ENCODE measurements around the gene TMEM191C. TPM values are rescaled to one million over a fixed set of nuclear protein-coding genes. Genes with fewer than 3 reads are reported as not detected.
A peak's percentile ranks its signal among the peaks of the same experiment; 100 is the strongest.
"Not testable (repeated sequence)": the region's sequence is repeated elsewhere in the genome, so short reads cannot be mapped to it uniquely, and the experiment has no call there.

TMEM191C gene
- total RNA-seq, 1 donor from 2014 or later = 0.65 TPM

DNA sequence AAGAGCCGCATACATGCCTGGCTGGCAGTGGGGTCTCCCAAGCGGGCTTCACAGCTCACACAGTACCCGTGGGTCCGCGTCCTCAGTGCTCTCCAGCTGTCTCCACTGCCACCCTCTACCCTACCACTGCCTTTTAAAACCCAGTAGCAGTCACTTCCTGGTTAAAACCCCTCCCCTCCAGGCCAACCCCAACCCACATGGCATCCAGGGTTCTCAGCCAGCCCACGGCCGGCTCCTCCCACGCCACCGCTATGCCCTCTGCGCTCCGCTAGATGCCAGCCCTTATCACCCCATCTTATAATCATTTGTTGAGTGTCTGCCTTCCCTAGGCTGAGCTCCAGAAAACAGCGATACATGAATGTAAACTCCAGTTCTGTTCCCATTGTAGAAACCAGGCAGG is 46.9 kb downstream of the TMEM191C start:
- intact Hi-C loops (cut with DNase I); DNase-seq: not testable (repeated sequence)
- peak; percentile 28 for ATAC-seq (ENCODE audit: poor library complexity)

DNA sequence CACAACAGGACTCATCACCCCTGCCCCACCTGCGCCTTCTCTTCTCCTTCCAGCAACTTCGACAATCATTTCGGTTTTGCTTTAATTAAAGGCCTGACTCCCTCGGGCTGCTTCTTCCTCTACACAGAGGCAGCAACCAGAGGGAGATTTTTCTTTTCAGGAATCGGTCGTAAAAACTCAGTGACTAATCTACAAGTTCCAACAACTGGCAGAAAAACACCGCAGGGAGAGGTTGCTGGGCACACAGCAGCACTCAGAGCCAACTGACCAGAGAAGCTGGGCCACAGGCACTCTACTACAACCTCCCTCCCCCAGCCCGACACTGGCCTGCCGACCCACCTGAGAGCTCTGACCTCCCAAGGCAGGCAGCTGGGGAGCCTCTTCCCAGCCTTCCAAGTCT is 48.0 kb downstream of the TMEM191C start:
- ATAC-seq (ENCODE audit: poor library complexity); DNase-seq; intact Hi-C loops (cut with DNase I): not testable (repeated sequence)

DNA sequence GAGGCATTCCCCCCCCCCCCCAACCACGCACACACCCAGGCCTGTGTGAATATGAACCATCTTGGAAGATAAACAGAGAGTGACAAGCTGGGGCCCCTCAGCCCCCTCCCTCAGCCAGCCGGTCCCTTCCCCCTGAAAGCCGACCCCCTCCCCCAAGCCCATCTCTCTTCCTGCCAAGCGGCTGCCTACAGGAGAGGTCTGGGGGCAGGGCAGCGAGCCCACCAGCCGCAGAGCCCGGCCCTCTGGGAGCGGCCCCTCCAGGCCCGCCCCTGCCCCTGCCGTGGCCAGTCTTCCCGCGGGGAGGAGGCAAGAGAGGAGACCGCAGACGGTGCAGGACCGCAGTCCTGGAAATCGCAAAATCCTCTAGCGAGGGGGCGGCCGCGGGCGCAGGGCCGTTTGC is 49.3 kb downstream of the TMEM191C start:
- intact Hi-C loops (cut with DNase I); ATAC-seq (ENCODE audit: poor library complexity); DNase-seq: not testable (repeated sequence)

DNA sequence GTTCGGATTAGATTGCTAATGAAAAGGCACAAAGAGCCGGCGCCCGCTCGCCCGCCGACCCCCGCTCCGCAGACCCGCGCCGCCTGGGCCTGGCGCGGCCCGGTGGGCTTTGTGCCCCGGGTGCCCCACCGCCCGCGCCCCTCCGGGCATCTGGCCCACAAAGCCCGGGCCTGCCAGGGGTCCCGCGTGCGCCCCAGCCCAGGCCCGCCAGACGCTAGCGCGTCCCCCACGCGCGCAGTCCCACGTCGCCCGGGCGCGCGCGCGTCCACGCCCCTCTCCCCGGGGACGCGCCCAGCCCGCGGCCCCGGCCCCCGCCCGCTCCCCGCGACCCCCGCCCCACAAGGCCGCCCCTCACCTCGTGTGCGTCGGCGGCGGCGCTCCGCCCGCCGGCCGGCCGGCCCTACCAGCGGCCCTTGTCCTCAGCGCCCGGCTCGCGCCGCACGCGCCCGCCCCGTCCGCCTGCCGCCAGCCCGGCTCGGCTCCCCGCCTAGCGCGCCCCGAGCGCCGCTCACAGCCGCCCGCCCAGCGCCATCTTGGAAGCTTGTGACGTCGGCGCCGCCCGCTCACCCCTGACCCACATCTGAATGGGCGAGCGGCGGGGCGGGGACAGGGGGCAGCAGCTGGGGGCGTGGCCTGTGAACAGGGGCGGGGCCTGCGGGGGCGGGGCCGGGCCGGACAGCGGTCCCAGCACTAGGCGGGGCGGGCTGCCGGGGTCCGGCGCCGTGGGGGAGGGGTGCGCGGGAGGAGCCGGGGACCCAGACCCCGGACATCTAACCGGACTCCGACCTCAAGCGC is 50.0 kb downstream of the TMEM191C start:
- DNase-seq; intact Hi-C loops (cut with DNase I): not testable (repeated sequence)
- peak; percentile 89 for ATAC-seq (ENCODE audit: poor library complexity)

Other genes with a start within 250 kb of the TMEM191C start
- not detected for gene RIMBP3B, start 83.6 kb upstream of the TMEM191C start, total RNA-seq
- gene HIC2, start 50.0 kb upstream of the TMEM191C start, total RNA-seq = 1.4 TPM
- gene RIMBP3C, start 84.1 kb downstream of the TMEM191C start, total RNA-seq = not detected
- 46.7 TPM for gene UBE2L3, start 100.3 kb downstream of the TMEM191C start, total RNA-seq
- 4.5 TPM for gene YDJC, start 162.6 kb downstream of the TMEM191C start, total RNA-seq
- gene CCDC116, start 165.4 kb downstream of the TMEM191C start, total RNA-seq = 0.24 TPM
- gene SDF2L1, start 174.9 kb downstream of the TMEM191C start, total RNA-seq = 20.4 TPM
- gene PPIL2, start 198.6 kb downstream of the TMEM191C start, total RNA-seq = 22.5 TPM